A172 (cell line): Measurements from ENCODE around the gene BBX. TPM values are rescaled to one million over a fixed set of nuclear protein-coding genes. Genes with fewer than 3 reads are reported as not detected.

Source experiments
- DNase-seq: peaks from one replicate; pipeline ENCODE4 v3.0.0-alpha.2; 2015; ENCODE audit warnings: low spot score
- total RNA-seq: library from RNA; depleted of rRNA; stranded (reverse); fragments of >200 nt; shearing (Covaris generic); gene quantifications from 2 replicates; pipeline ENCODE4 v1.2.3, GENCODE V29; 2014

BBX gene
- total RNA-seq, 1 experiment from 2014 or later = 63.2 TPM

DNA sequence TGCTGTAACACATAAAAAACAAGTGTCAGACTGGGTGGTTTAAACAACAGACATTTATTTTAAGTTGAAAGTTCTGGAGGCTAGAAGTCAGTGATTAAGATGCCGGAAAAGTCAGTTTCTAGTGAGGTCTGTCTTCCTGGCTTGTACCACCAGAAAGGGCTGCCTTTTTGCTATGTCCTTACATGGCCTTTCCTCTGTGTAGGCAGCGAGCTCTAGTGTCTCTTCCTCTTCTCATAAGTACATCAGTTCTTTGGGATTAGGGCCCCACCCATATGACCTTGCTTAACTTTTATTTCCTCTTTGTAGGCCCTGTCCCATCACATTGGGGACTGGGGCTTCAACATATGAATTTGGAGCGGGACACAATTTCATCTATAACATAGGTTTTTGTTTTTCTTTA lies 128.0 kb downstream of the BBX start:
- DNase-seq = no peak

- no peak for DNase-seq
Measured at GRCh38 chr3:107651782-107652181, 129.0 kb downstream of the BBX start.

GRCh38 chr3:107654218-107654617 lies 131.5 kb downstream of the BBX start:
- no peak for DNase-seq

DNA sequence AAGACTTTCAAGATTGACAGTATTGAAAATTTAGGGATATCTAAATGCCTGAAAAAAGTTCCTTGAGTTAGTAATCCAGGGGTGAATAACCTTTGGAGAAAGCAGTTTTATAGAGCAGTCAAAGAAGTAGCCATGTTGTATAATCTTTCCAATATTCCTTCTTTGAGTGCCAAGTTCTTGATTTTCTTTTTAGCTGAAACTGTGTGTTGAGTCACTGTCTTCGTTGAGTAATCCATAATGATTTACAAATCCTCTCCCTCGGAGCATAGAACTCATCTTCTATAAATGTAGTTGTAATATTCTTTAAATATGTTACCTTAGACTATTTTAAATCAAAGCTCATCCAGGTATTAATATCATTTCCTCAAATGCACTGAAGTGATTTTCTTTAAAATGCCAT lies 135.2 kb downstream of the BBX start:
- DNase-seq = no peak

DNA sequence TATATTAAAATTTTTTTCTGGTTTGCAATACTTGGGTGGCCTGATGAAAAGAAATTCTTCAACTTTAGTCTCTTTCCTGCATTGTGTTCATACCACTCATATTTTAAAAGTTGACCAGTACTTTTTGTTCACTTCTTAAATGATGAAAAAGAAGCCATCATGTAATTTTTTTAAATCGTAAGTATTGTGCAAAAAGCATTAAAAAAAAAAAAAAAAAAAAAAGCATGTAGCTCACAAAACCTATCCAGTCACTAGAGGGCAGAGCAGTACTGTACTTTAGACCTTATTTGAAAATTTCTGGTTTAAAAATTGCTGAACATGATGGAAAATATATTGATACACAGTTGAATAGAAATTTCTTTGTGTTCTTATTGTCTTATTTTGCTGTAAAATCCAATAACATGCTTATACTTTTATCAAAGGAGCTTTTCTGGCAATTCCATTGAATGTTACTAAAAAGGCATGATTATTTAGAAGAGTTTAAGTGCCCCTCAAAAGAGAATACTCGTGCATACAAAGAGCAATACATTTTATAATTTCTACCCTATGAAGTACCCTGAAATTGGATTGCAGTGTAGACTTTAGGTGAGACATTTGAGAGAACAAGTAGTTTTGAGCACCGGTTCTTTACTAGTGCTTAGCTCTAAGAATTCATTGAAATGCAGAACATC lies 137.7 kb downstream of the BBX start:
- peak; percentile 32 for DNase-seq

DNA sequence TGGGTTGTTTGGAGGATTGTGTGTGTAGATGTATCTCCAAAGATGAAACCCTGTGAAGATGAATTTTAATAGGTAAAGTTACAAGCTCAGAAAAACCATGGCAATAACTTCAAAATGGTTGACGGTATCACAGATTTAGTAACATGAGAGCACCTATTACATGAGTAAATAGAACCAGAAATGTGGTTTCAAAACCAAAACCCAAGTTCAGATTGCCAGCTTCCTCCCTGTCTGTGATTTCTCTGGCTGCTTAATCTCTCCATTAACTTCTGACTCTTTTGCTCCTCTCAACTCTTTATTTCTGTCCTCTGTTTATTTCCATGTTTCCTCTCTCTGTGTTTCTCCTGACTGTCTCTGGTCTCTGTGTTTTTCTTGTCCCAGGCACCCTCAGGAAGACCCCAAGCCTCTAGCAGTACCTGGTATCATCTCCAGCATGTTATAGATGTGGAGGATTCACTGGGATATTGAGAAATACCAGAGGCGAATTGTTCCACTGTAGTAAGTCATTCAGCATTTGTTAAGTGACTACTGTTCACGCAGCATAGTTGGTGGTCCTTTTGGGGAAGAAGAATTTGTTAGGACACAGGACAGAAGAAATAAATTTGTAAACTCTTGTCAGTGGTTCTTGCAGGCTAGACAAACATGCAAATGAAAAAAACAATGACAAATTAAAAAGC lies 138.8 kb downstream of the BBX start:
- DNase-seq = no peak

DNA sequence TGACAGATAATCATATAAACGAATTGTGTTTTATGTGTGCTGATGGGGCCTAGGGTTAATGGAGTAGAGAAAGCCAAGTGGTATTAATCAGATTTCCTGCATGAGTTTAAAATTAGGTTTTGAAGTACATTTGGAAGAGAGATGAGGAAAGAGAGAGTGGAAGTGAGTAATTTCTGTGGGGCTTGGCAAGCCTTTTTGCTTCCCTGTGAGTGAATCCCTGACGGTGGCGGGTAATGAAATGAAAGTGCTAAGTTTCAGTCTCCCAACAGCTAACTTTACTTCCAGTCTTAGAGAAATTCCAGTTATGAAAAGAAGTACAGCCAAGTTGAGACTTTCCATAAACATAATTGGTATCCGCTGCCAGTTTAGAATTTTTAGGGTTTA lies 139.4 kb downstream of the BBX start:
- DNase-seq = peak; percentile 44

- DNase-seq = no peak
Measured at GRCh38 chr3:107662586-107662985, 139.8 kb downstream of the BBX start.

- no peak for DNase-seq
Measured at GRCh38 chr3:107663266-107663665, 140.5 kb downstream of the BBX start.

- DNase-seq = no peak
Measured at GRCh38 chr3:107664614-107665013, 141.9 kb downstream of the BBX start.

DNA sequence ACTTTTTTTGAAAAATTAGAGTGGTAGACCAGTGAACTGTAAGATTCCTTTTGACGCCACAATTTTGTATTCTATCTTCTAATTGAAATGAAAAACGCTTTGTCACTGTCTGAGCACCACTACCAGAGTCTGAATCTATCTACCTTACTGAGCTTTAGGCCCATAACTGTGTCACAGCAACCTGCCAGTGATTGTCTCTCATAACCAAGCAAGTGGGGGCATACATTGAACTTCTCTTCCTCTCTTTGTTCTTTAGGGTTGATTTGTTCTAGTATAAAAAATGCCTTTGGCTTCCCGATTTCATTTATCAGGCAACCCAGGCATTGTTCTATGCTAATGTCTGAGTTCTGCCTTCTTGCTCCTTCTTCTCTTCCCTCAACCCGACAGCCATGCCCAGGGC lies 142.6 kb downstream of the BBX start:
- DNase-seq = no peak

- no peak for DNase-seq
Measured at GRCh38 chr3:107666853-107667252, 144.1 kb downstream of the BBX start.

DNA sequence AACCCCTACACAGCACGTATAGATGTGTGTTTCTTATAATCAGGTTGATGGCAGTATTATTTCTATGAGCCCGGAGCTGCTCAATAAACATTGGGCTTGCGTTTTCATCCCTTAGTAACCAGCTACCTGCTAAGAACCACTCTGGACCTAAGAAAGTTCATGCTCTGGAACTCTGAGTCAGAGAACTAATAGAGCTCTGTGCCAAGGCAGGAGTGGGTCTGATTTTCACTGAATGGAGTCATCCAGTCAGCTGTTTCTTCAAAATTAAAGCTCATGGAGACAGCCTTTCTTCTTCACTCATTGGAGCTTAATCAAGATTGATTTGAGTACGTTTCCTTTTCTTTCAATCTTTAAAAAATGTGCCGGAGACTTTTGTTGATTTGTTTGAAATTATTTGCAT lies 145.7 kb downstream of the BBX start:
- DNase-seq = no peak

DNA sequence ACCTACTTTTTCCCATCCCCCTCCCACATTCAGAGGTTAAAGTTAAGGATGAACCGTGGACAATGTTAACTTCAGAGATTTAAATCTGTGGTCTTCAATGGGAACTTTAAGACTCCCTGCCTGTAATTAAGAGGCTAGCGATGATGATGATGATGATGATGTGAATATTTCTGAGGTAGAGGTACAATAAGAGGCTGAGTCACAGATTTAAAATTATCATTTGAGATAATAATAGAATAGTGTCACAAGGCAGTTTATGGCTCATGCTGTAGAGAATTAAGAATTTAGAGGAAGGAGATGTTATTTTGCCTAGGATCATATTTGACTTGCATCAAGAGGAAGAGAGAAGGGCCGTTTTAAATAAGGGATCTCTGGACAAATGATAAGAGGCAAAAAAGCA lies 146.2 kb downstream of the BBX start:
- no peak for DNase-seq

GRCh38 chr3:107669669-107670068 lies 146.9 kb downstream of the BBX start:
- DNase-seq = no peak

DNA sequence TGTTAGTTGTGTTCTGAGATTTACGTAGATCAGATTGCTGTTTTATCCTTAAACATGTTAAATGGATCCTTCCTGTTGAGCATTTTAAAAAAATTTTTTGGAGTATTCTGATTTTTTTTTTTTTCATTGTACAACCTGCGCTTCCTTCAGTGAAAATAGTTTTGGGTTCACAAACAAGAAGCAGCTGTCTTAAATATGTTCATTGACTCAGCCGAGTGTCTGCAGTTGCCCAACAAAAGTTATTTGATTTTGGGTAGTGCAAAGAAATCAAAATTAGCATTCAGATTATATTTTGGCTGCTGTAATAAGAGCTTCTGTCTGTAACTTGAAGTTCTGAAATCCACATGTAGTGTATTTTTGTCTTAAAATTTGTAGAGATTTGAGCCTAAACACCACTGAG lies 148.2 kb downstream of the BBX start:
- DNase-seq = no peak

DNA sequence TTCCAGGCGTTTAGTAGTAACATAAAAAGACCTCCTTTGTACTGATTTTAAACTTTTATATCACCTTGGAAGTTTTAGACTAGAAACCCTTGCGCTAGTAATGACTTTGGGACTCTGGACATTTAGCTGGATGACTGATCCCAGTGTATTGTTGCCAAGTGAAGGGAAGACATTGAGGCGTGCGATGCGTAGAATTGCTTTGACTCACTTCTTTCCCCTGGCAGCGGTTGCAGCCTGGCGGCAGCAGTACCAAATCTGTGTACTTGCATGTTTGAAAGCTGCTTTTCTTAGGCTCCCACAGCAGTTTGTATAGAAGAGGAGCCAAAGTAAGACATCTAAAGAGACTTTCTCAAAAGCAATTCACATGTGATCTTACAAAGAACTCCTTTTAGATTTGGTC lies 151.6 kb downstream of the BBX start:
- no peak for DNase-seq

GRCh38 chr3:107675233-107675900 lies 152.6 kb downstream of the BBX start:
- no peak for DNase-seq

GRCh38 chr3:107676469-107677309 lies 153.9 kb downstream of the BBX start:
- DNase-seq = peak; percentile 34

DNA sequence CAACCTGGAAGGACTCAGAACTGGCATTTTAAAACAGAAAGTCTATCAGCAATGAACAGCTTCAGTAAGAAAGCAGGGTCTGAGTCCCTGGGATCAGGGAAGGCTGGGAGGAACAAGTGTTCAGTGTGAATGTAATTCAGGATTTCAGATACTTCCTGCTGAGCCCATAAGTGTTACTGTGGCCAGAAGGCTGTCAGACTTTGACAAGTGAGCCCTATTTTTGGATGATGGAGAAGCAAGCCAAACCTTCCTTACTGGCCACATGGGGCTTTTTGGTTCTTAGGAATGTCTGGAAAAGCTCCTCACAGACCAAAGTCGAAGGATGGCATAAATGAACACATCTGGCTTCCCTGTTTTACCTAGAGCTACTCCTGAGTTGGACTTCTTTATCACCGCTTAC lies 157.2 kb downstream of the BBX start:
- peak; percentile 30 for DNase-seq

- DNase-seq = peak; percentile 28
Measured at GRCh38 chr3:107680698-107681097, 157.9 kb downstream of the BBX start.

- no peak for DNase-seq
Measured at GRCh38 chr3:107681396-107681795, 158.6 kb downstream of the BBX start.
